Fibroblast of the aortic adventitia (primary cell): ENCODE data around the gene GHRL. TPM values are rescaled to one million over a fixed set of nuclear protein-coding genes. Genes with fewer than 3 reads are reported as not detected.

Experiments
- DNase-seq: peaks from one replicate; pipeline ENCODE4 v3.0.0-alpha.2; 2010; ENCODE audit warnings: low read depth
- H3K4me3 ChIP-seq: 2 replicates; pipeline ENCODE4 v1.5.1; 2011; ENCODE audit warnings: low read depth, mild to moderate bottlenecking, control low read depth, low read length, moderate library complexity
- small RNA-seq: library from RNA; depleted of rRNA; stranded (forward); fragments of <200 nt; gene quantifications from one replicate; pipeline ENCODE3, GENCODE V24; 2012
- total RNA-seq: library from RNA; depleted of rRNA; stranded (reverse); fragments of >200 nt; gene quantifications from 2 replicates; pipeline ENCODE4 v1.2.3, GENCODE V29; 2012; ENCODE audit warnings: low replicate concordance
- TF ChIP-seq, protein P1 (sequence below): IDR thresholded peaks from 2 replicates; pipeline ENCODE4 v1.5.1; 2011; ENCODE audit warnings: mild to moderate bottlenecking, low read length, control low read depth, inconsistent platforms; ENCODE audit not compliant: insufficient read depth

GHRL gene
- total RNA-seq, 1 donor, result not detected

GRCh38 chr3:10245081-10245712 is 47.5 kb downstream of the GHRL start:
- no peak for DNase-seq
- TF ChIP-seq, protein P1, sequence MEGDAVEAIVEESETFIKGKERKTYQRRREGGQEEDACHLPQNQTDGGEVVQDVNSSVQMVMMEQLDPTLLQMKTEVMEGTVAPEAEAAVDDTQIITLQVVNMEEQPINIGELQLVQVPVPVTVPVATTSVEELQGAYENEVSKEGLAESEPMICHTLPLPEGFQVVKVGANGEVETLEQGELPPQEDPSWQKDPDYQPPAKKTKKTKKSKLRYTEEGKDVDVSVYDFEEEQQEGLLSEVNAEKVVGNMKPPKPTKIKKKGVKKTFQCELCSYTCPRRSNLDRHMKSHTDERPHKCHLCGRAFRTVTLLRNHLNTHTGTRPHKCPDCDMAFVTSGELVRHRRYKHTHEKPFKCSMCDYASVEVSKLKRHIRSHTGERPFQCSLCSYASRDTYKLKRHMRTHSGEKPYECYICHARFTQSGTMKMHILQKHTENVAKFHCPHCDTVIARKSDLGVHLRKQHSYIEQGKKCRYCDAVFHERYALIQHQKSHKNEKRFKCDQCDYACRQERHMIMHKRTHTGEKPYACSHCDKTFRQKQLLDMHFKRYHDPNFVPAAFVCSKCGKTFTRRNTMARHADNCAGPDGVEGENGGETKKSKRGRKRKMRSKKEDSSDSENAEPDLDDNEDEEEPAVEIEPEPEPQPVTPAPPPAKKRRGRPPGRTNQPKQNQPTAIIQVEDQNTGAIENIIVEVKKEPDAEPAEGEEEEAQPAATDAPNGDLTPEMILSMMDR, result no peak
- H3K4me3 ChIP-seq, result no peak overlapping the region

DNA sequence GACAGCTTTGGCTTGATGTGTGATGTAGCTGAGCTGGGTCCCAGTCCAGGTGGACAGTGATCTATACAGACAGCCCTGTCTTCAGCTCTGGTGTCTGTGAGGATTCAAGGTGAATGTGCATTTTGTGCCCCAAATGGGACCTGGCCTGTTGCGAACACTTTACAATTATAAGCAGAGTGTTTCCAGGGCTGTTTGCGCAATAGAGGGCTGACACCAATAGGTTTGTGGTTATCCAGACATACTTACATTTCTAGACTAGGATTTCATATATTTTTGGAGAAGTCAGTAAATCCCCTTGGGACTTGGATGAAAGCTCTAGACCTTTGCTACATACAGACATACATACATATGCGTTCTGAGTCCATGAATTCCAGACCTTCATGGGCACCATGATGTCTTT is 48.7 kb downstream of the GHRL start:
- DNase-seq, result no peak
- H3K4me3 ChIP-seq, result no peak overlapping the region
- TF ChIP-seq, protein P1, result no peak

GRCh38 chr3:10242182-10243065 is 50.3 kb downstream of the GHRL start:
- TF ChIP-seq, protein P1, result no peak
- no peak for DNase-seq
- H3K4me3 ChIP-seq, result no peak overlapping the region

GRCh38 chr3:10240799-10241198 is 51.9 kb downstream of the GHRL start:
- no peak overlapping the region for H3K4me3 ChIP-seq
- TF ChIP-seq, protein P1, result no peak
- no peak for DNase-seq

DNA sequence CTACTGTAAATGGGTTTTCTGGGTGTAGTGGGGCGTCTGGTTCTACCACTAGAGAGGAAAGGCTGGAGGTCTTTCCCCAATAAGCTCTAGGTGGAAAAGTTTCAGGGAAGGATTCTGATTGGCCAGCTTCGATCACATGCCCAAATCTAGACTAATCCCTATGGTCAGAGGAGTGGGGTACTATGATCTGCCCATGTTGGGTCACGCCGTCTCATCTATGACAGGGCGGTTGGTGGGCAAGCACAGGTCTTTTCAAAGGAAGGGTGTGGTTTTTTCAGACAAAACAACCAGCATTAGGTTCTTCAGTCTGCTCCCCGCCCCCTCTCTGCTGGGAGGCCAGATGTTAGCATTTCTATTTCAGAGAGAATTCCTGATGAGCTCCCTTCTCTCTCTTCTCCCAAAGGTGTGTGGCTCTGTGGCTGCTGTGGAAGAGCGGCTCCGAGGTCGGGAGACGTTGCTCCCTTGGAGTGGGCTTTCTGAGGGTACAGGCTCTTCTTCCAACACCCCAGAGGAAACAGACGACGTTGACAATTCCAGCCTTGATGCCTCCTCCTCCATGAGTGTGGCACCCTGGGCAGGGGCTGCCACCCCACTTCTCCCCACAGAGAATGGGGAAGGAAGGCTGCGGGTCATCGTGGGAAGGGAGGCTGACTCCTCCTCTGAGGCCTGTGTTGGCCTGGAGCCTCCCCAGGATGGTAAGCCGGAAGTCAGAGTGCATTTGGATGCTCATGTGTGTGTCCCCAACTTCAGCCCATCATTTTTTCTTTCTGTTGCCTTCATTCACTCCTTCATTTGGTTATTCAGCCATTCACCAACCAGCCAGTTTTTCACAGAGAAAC is 54.2 kb downstream of the GHRL start:
- DNase-seq, result no peak
- TF ChIP-seq, protein P1, result no peak
- no peak overlapping the region for H3K4me3 ChIP-seq

Small RNA genes lying within 50 kb of the gene (small RNA-seq; reads per million reads assigned to genes)
- gene MIR378B (0.25 reads per million), gene RF02126 (not detected)

Other genes with a start within 250 kb of the GHRL start
- gene FANCD2OS, start 184.7 kb downstream of the GHRL start, total RNA-seq, result not detected in 2 replicates
- 34.2 and 172 TPM in 2 replicates for gene BRK1, start 177.3 kb downstream of the GHRL start, total RNA-seq
- gene VHL, start 151.2 kb downstream of the GHRL start, total RNA-seq, result 29.9 and 32.2 TPM in 2 replicates
- 0.90 and 9.1 TPM in 2 replicates for gene IRAK2, start 128.0 kb downstream of the GHRL start, total RNA-seq
- 20.8 and 25.6 TPM in 2 replicates for gene TATDN2, start 44.5 kb downstream of the GHRL start, total RNA-seq
- gene SEC13, start 28.2 kb upstream of the GHRL start, total RNA-seq, result 94.8 and 164 TPM in 2 replicates
- not detected in 2 replicates for gene ATP2B2, start 212.6 kb upstream of the GHRL start, total RNA-seq